Stimulated activated CD8-positive, alpha-beta memory T cell treated with anti-CD3 and anti-CD28 coated beads, Interleukin-7, amount 100 ng/mL, for 4 hours (primary cell): ENCODE data around the gene KIF26B.
A peak's percentile ranks its signal among the peaks of the same experiment; 100 is the strongest.

Experiments
- DNase-seq, 2 donors: peaks; one replicate each; pipeline ENCODE4 v3.0.0-alpha.2; 2020; ENCODE audit warnings: low read depth in 2 of 2

KIF26B gene

DNA sequence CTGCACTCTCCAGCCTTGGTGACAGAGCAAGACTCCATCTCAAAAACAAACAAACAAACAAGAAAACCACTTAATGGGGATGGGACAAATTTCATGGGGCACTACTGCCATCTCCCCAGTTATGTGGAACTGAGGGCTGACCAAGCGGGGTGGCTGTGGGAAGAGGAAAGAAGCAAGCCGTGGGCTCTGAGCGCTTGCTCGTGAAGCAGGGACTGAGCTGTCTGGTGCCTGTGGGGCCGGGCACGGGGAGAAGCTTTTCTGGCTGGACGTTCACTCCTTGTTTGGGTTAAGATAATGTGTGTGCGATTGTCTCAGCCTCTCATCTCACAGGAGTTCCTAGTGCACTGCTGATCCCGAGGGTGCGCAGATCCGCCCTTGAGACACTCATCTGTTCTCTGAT lies 22.0 kb upstream of the KIF26B start:
- no peak for DNase-seq

DNA sequence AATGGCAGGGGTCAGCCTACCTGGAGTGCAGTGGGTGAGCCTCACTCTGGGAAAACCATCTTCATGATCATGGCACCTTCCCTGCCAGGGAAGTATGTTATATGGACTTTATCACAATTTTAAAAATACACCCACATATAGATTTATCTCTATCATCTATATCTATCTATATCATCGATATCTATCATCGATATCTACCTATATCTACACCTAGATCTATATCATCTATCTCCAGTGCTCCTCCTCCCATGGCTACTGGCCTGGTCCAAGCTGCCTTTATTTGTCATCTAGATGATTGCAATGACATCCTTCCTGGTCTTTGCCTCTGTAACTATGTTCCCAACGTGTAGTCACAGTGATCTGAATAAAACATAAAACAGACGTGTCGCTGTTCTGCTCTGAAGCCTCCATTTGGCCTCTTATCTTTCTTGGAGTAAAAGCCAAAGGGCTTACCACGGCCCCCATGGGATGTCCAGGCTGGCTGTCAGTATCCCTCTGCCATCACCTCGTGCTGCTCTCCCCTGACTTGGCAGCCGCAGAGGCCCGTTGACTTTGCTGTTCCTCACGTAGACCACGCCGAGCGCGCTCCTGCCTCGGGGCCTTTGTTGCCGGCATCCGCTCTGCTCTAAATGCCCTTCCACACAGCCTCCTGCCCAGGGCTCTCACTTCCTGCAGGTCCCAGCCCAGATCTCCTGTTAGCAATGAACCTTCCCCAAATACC lies 20.6 kb upstream of the KIF26B start:
- DNase-seq, result no peak

DNA sequence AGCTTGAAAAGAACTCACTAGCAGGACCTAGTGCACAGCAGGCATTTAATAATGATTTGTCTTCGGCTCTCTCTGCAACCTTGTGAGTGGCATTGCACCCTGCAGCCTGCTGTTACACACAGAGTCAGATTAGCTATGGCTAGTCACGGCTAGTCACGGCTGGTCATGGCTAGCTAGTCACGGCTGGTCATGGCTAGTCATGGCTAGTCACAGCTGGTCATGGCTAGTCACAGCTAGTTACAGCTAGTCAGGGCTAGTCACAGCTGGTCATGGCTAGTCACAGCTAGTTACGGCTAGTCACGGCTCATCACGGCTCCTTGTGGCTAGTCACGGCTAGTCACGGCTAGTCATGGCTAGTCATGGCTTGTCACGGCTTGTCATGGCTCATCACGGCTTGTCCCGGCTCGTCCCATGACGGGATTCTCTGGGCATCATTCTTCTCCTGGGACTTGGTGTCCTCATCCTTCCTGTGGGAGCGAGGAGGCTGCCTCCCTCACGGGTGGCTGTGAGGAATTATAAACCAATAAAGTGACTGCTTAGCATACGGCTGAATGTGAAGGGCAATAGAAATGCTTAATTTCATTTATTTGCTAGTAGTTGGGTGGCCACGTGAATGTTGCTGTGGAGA lies 12.5 kb upstream of the KIF26B start:
- no peak for DNase-seq

DNA sequence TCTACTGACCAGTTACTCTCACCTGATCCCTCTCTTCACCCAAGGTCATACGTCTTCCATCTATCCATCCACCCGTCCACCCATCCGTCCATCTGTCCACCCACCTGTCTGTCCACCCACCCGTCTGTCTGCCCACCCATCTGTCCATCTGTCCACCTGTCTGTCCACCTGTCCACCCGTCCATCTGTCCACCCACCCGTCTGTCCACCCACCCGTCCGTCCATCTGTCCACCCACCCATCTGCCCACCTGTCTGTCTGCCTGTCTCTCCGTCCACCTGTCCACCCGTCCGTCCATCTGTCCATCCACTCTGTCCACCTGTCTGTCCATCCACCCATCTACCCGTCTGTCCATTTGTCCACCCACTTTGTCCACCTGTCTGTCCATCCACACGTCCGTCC lies 11.8 kb upstream of the KIF26B start:
- DNase-seq, result no peak

DNA sequence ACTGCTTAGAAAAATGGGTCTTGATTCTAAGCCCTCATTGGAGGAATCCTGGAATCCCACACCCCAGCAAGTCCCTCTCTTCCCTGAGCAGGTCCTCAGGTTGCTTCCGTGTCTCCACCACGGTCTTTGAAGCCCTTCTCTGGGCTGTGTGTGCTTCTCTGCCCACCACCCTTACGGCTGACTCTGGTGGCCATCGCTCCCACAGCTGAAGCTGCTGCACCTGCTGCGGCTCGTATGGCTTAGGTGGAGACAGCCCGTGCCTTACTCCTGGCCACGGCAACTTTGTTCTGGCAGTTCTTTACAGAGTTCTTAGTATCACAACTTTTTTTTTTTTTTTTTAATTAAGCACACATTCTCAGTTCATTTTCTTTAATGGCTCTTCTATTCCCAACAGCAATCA lies 10.9 kb upstream of the KIF26B start:
- DNase-seq, result no peak

DNA sequence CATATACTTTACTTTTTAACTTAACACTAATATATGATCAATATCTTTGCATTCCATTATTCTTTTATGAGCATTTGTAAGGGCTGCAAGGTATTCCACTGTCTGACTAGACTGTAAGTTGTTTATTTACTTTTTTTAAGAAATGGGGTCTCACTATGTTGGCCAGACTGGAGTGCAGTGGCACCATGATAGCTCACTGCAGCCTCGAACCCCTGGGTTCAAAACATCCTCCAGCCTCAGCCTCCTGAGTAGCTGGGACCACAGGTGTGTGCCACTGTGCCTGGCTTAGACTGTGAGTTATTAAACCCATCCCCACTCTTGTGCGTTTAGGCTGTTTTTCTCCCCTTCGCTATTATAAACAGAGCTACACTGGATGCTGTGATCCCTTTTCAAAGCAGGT lies 6.7 kb upstream of the KIF26B start:
- DNase-seq, result no peak

DNA sequence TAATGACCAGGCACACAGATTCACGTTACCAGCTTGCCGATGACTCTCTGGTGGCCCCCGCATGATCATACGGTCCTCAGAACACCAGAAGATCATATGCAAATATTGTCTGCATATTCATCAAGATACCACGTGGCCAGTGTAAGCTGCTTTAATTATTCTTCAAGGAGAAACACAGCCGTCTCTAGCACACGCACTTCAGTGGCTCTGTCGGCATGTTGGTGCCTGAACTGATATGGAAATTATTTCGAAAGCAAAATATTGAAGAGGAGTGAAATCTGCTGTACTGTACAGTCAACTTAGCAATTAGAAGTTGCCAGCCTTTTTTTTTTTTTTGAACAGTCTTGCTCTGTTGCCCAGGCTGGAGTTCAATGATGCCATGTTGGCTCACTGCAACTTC lies 5.9 kb upstream of the KIF26B start:
- DNase-seq, result no peak

DNA sequence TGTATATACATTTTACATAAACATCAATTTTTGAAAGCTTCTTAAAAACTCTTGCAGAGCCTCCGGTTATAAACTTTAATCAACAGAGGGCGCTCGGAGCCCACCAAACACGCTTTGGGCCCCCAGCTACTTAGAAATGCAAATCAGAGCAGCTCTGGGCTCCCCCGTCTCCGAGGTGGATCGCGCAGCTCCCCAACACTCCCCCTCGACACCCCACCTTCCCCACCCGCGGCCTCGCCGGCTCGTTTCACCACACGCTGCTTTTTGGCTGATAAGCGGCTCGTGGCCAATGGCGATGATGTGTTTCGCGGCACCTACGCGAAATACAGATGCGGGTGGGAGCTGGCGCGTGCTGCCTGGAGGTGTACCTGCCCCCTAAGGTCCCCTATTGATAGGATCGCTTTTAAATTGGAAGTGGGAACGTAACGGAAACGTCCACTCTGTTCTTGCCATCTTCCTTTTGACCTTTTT lies 1.7 kb upstream of the KIF26B start:
- DNase-seq, result peak; percentile 58 to 60

DNA sequence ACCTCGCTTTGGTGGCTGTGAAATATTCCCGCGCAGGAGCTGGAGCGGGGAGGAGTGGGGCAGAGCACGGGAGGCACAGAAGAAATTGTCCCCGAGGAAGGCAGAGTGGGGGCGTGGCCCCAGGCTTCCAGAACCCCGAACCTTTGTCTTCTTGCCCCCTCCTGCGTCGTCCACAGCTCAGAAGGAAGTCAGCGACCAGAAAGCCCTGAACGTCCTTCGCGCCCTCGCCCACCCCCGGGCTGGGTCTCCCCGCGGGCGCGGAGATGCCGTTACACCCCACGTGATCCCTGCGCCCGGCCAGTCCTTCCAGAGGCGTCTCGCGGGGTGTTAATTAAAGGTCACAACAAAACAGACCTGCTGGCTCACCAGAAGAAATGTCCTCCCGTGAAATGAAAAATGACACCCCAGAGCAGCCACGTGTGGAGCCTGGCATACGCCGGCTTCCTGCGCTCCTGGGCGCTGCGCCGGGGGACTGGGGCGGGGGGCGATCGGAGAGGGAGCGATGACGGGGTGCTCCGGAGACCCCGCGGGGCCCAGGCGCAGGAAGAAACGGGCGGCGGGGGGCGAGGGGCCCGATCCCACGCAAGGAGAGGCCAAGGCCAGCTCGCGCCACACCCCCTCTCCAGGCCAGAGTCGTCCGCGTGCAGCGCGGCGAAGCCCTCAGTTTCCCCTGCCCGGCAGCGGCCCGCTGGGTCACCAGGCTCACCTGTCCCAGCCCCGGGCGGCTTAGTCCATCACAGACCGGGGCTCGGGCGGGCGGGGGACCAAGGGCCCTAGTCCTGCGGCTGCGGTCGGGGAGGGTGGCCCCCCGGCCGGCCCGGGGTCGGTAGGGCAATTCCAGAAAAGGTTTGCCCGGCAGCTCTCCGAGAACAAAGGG lies 995 bp upstream of the KIF26B start:
- no peak for DNase-seq

DNA sequence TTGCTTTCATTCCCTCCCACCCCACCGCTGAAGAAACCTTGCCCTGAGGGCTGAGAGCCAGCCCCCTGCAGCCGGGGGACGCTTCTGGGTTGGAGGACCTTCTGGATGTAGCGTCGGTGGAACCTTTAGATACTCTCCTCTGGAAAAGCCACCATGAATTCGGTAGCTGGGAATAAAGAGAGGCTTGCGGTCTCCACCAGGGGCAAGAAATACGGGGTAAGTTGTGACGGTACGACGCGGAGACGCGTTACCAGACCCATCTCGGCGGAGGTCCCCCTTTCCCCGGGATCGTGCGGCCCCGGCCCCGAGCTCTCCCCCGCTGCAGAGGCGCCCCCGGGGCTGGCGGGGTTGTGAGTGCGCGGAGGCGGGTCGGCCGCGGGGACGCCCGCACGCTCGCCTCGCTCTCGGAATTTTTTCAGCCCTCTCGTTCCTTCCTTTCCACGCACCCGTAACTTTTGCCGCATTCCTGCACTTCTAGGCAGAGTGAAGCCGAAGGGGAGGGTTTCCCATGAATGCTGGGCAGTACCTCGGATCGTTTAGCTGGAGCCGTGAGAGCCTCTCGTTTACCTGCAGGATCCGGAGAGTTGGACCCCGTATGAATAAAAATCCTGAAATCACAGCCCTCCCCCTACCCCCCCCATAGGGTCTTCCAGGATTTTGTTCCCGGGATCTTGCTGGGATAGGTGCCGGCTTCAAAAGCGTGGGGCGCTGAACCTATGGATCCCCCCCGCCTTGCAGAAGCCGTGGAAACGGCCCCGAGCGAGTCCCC lies 671 bp downstream of the KIF26B start:
- no peak for DNase-seq

DNA sequence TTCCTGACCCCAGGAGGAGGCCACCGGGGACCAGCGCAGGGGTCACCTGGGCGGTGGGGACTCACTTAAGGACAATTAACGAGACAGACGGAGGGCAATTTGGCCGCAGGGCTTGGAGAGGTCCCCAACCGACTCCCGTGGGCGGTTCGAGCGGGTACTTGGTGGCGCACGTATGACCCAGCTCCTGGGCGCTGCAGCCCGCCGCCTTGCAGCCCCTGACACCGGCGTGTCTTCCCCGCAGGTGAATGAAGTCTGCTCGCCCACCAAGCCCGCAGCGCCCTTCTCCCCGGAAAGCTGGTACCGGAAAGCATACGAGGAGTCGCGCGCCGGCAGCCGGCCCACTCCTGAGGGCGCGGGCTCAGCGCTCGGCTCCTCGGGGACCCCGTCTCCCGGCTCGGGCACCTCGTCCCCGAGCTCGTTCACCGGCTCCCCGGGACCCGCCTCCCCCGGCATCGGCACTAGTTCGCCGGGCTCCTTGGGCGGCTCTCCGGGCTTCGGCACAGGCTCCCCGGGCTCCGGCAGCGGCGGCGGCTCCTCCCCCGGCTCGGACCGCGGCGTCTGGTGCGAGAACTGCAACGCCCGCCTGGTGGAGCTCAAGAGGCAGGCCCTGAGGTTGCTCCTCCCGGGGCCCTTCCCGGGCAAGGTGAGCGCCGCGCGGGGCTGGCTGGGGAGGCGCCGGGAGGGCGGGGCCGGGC lies 1.4 kb downstream of the KIF26B start:
- DNase-seq, result peak; percentile 51 to 68

DNA sequence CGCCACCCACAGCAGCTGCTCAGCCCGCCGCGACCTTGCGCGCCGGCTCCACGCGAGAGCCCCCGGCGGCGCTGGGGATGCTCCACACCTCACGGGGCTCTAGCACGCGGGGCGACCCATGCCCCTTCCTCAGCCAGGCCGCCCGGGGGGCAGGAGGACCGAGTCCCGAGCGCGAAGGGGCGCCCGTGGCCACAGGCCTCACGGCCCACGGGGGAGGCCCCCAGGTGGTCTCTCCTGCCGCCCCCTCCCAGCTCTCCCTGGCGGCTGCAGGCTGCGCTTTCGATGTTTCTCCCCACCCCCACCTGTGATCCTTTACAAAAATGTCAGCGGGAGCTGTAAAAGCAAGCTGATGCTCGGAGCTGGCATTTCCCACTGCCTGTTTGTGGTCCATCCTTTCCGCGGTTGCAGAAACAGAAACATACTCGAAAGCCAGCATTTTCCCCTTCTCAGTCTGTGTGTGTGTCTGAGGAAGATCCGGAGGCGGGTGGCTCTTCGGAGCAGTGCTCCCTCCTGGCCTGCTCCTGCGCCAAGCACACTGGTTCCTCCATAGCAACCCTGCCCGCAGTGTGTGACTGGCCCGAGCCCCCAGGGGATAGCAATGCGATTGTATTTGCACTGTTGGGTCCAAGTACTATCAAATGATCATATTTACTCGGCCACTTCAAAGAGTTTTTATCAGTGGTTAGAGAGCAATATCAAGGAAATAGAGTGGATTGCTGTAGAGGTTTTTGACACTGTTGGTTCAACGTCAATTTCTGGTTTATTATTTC lies 2.1 kb downstream of the KIF26B start:
- DNase-seq, result no peak

DNA sequence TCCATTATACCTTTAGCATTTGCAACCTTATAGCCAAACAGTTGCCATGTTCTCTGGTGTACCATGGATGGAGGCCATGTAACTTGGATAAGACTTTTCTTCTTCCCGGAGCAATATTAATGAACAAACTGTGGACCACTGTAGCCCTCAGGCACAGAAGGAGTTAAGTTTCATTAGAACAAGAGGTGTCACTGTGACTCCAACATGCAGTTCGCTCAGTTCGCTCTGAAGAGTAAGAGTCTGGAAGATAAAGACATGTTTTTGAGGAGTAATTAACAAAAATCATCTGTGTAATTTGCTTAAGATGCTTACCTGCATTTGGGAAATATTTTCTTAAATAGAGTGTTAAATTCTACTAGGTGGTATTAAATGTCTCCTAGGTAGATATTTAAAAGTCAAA lies 4.1 kb downstream of the KIF26B start:
- DNase-seq, result no peak

DNA sequence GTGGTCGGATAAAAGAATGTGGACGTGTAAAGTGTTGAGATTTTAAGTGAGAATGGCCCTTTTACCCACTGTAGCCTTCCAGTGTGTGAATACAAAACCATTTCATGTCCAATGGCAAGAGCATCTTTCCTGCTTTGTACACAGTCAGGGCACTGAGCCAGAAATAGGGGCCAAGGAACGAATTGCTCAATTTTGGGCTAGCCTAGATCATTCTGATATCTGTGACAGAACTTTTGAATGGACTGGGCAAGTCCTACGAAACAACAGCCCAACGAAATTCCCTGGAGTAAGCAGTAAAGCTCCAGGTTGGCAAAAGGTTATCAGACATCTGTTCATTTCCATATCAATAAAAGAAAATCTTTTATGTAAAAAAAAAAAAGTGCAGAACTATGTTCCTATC lies 5.5 kb downstream of the KIF26B start:
- no peak for DNase-seq

DNA sequence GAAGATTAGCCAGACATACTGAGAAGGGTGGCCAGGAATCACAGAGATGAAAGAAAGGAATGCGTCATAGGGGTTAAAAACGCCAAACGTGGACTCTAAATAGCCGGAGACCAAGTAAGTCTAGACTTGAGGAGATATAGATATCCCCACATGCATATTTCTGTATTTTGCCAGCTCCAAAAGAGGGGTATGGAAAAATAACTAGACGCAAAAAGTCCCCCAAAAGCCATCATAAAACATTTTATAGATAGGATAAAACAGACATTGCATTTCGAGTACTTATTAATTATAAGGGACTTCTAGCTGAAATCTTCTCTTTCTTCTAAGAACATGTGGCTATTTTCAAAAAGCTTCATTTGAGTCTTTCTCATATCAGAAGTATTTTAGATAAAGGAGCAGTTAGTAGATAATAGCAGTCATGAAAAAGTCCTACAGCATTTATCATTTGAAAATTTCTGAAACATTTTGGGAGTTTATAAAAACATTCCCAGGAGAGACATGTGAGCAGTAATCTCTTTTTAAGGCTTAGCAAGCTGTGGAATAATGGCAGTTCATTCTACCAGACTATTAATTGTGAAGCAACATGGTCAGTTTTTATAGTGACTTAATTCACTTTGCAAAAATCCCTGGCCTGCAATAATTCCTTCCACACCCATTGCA lies 6.1 kb downstream of the KIF26B start:
- no peak for DNase-seq

DNA sequence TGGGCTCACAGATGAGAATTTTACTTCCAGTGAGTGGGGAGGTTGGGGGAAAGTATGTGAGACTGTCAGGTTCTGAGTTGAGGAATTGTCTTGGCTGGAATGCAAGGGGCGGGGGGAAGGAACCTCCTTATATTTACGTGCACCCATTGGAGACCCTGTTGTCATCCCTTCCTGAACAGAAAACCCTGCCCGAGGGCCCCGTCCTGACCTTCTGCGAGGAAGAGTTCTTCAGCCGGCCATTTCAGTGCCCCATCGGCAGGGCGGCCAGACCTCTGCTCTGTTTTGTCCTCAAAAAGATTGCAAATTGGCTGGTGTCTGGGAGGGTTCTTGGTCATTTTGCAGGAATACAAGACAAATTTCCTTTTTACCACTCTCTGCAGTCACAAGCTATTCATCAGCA lies 7.1 kb downstream of the KIF26B start:
- DNase-seq, result no peak

DNA sequence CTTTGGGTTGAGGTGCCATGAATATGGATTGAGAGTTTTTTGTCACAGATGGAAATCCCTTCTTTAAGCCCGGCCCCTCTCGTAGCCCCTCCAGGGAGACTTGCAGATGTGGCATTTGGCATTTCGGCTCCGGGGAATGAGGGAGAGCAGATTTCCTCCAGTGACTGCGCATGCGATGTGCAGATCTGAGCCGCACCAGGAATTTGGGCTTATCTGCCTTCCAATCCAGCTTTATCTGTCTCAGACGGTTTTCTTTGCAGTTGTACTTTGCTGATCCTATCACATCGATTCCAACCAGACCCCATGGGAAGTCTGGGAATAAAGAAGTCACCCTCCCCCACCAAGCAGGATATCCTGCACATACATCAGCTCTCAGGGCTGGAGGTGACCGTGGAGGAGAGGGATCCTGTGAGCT lies 11.7 kb downstream of the KIF26B start:
- no peak for DNase-seq

DNA sequence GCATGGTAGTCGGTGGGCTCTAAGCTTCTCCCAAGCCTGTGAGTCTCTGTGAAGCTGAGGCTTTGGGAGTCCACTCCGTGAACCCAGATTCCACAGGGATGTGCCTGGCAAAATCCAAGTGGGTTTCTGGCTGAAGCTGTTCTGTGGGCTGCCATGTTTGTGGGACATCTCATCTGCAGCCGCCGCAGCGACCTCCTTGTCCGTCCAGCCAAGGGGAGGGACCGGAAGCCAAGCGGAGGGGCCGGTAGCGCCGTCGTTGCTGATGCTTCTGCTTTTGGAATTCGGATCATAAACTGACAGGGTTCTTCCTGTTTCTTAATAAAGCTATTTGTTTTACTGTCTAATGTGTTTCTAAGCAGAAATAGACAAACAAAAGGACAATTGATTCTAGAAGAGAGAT lies 13.3 kb downstream of the KIF26B start:
- no peak for DNase-seq

DNA sequence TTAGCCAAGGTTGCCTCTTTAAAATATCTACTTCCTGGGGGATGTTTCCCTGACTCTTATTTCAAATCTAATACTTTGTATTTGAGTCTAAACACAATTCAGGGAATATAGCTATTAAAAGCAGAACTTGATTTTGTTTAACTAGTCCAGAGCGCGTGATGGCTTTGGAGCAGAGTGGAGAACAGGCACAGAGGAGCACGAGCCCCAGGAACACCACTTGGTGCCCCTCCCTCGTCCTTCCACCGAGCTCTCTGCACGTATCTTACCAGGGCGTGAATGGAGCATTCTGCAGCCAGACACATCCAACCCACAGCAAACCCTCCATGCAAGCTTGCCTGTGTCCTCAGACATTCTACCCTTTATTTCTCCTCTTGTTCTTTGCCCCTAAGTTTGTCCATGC lies 14.1 kb downstream of the KIF26B start:
- no peak for DNase-seq

DNA sequence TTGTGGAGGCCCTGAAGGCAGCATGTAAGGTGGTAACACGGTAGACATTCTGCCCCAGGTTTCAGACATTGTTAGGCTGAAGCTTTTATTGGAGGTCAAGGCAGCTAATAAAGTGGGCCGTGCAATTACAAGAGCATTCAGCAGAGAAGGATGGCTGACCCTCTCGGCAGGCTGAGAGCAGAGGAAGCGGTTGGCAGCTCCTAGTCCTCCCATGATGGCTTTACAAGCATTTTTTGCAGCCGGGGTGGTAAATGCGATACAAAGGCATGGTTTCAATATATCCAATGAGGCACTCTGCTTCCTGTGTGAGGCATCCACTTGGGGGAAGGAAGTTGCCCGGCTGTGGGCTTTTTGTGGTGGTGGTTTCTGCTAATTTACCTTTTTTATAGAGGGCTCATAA lies 14.6 kb downstream of the KIF26B start:
- DNase-seq, result no peak
